H9 (cell line): ENCODE measurements around the gene EDDM3A. TPM values are rescaled to one million over a fixed set of nuclear protein-coding genes. Genes with fewer than 3 reads are reported as not detected.

Experiments
- DNase-seq: peaks from one replicate; pipeline ENCODE4 v3.0.0-alpha.2; 2017
- H2AFZ ChIP-seq: one replicate; pipeline ENCODE4 v1.6.1; 2013; ENCODE audit warnings: mild to moderate bottlenecking, low read length, control low read depth, moderate library complexity
- H2AK5ac ChIP-seq: 2 replicates; pipeline ENCODE4 v1.6.1; 2013; ENCODE audit warnings: low read length, control low read depth, mixed read lengths; ENCODE audit not compliant: insufficient read length
- H2BK120ac ChIP-seq: one replicate; pipeline ENCODE4 v1.6.1; 2013; ENCODE audit warnings: low read depth, mild to moderate bottlenecking, low read length, control low read depth, inconsistent platforms; ENCODE audit not compliant: poor library complexity, severe bottlenecking
- H2BK12ac ChIP-seq: 2 replicates; pipeline ENCODE4 v1.6.1; 2013; ENCODE audit warnings: low read length, control low read depth, mixed read lengths, low read depth; ENCODE audit not compliant: insufficient read length
- H2BK15ac ChIP-seq: 2 replicates; pipeline ENCODE4 v1.6.1; 2013; ENCODE audit warnings: low read depth, low read length, control low read depth
- H2BK20ac ChIP-seq: one replicate; pipeline ENCODE4 v1.6.1; 2013; ENCODE audit warnings: low read depth, mild to moderate bottlenecking, low read length, control low read depth, inconsistent platforms; ENCODE audit not compliant: poor library complexity, severe bottlenecking
- H2BK5ac ChIP-seq: 2 replicates; pipeline ENCODE4 v1.6.1; 2013; ENCODE audit warnings: low read length, control low read depth, mixed read lengths; ENCODE audit not compliant: insufficient read length
- H3K14ac ChIP-seq: 2 replicates; pipeline ENCODE4 v1.6.1; 2013; ENCODE audit warnings: low read length, control low read depth; ENCODE audit not compliant: insufficient read depth
- H3K18ac ChIP-seq: 2 replicates; pipeline ENCODE4 v1.6.1; 2013; ENCODE audit warnings: low read depth, mild to moderate bottlenecking, mixed read lengths, low read length, control low read depth; ENCODE audit not compliant: insufficient read length
- H3K23ac ChIP-seq: 2 replicates; pipeline ENCODE4 v1.6.1; 2013; ENCODE audit warnings: low read length, control low read depth, mixed read lengths, low read depth; ENCODE audit not compliant: insufficient read length
- H3K23me2 ChIP-seq: 2 replicates; pipeline ENCODE4 v1.6.1; 2013; ENCODE audit warnings: low read depth, mild to moderate bottlenecking, mixed read lengths, low read length, control low read depth; ENCODE audit not compliant: insufficient read length, poor library complexity, severe bottlenecking
- H3K27ac ChIP-seq: 2 replicates; pipeline ENCODE4 v1.5.1; 2013; ENCODE audit warnings: low read length, control low read depth, mixed read lengths, low read depth; ENCODE audit not compliant: insufficient read length
- H3K27me3 ChIP-seq: 2 replicates; pipeline ENCODE4 v1.6.1; 2013; ENCODE audit warnings: low read length, control low read depth, inconsistent platforms; ENCODE audit not compliant: insufficient read depth
- H3K4ac ChIP-seq: 2 replicates; pipeline ENCODE4 v1.6.1; 2013; ENCODE audit warnings: low read depth, mild to moderate bottlenecking, control low read depth, inconsistent platforms, low read length, moderate library complexity
- H3K4me1 ChIP-seq: 2 replicates; pipeline ENCODE4 v1.6.1; 2013; ENCODE audit warnings: low read length, control low read depth, inconsistent platforms; ENCODE audit not compliant: insufficient read depth
- H3K4me2 ChIP-seq: 2 replicates; pipeline ENCODE4 v1.6.1; 2013; ENCODE audit warnings: low read length, control low read depth, mixed read lengths; ENCODE audit not compliant: insufficient read length, insufficient read depth
- H3K56ac ChIP-seq: 2 replicates; pipeline ENCODE4 v1.6.1; 2013; ENCODE audit warnings: low read depth, mild to moderate bottlenecking, mixed read lengths, low read length, control low read depth; ENCODE audit not compliant: insufficient read length
- H3K79me1 ChIP-seq: 2 replicates; pipeline ENCODE4 v1.6.1; 2013; ENCODE audit warnings: low read depth, mild to moderate bottlenecking, moderate library complexity, low read length, control low read depth, inconsistent platforms; ENCODE audit not compliant: insufficient read depth, poor library complexity, severe bottlenecking
- H3K79me2 ChIP-seq: 2 replicates; pipeline ENCODE4 v1.6.1; 2013; ENCODE audit warnings: low read length, control low read depth, inconsistent platforms; ENCODE audit not compliant: insufficient read depth
- H3K9ac ChIP-seq: 2 replicates; pipeline ENCODE4 v1.6.1; 2013; ENCODE audit warnings: low read length, control low read depth, mixed read lengths; ENCODE audit not compliant: insufficient read length; ENCODE audit errors: extremely low read depth
- H3K9me3 ChIP-seq: one replicate; pipeline ENCODE4 v1.6.1; 2013; ENCODE audit warnings: low read depth, low read length, inconsistent platforms; ENCODE audit not compliant: control insufficient read depth
- H3T11ph ChIP-seq: one replicate; pipeline ENCODE4 v1.6.1; 2013; ENCODE audit warnings: mild to moderate bottlenecking, low read length, control low read depth, inconsistent platforms
- H4K20me1 ChIP-seq: one replicate; pipeline ENCODE4 v1.6.1; 2013; ENCODE audit not compliant: control insufficient read depth, insufficient read length, insufficient read depth
- H4K5ac ChIP-seq: 2 replicates; pipeline ENCODE4 v1.6.1; 2013; ENCODE audit warnings: low read depth, mild to moderate bottlenecking, mixed read lengths, low read length, control low read depth; ENCODE audit not compliant: insufficient read length
- H4K8ac ChIP-seq: replicated peaks from 2 replicates; pipeline ENCODE4 v1.6.1; 2013; ENCODE audit warnings: low read length, control low read depth, mixed read lengths, low read depth; ENCODE audit not compliant: insufficient read length
- H4K91ac ChIP-seq: 2 replicates; pipeline ENCODE4 v1.6.1; 2013; ENCODE audit warnings: low read depth, mild to moderate bottlenecking, moderate library complexity, mixed read lengths, low read length, control low read depth; ENCODE audit not compliant: insufficient read length
- H3K27ac Mint-ChIP-seq, 3 experiments: 2 replicates in 2 of 3; 3 replicates in 1 of 3; pipeline ENCODE4 v1.8.0; 2020 to 2021; ENCODE audit warnings: mixed read lengths in 3 of 3, mild to moderate bottlenecking in 1 of 3, moderate library complexity in 1 of 3
- H3K27me3 Mint-ChIP-seq: 2 replicates; pipeline ENCODE4 v1.8.0; 2021; ENCODE audit warnings: low read depth, mild to moderate bottlenecking, moderate library complexity, mixed read lengths
- H3K36me3 Mint-ChIP-seq, 3 experiments: 2 replicates in 2 of 3; 3 replicates in 1 of 3; pipeline ENCODE4 v1.8.0; 2020 to 2021; ENCODE audit warnings: low read depth in 3 of 3, mixed read lengths in 3 of 3; ENCODE audit not compliant: insufficient read depth in 1 of 3
- H3K4me1 Mint-ChIP-seq, 2 experiments: 2 replicates each; pipeline ENCODE4 v1.8.0; 2020; ENCODE audit warnings: mixed read lengths in 2 of 2
- H3K4me3 Mint-ChIP-seq, 2 experiments: 2 replicates in 1 of 2; 3 replicates in 1 of 2; pipeline ENCODE4 v1.8.0; 2020 to 2021; ENCODE audit warnings: mild to moderate bottlenecking in 2 of 2, mixed read lengths in 2 of 2, moderate library complexity in 1 of 2
- H3K9me3 Mint-ChIP-seq, 2 experiments: 2 replicates in 1 of 2; 3 replicates in 1 of 2; pipeline ENCODE4 v1.8.0; 2020; ENCODE audit warnings: mild to moderate bottlenecking in 2 of 2, mixed read lengths in 2 of 2, moderate library complexity in 1 of 2
- WGBS: extraction: QIAGEN DNeasy Blood & Tissue Kit; methylation state at CpG from one replicate; pipeline ENCODE4 v1.1.7; 2013; ENCODE audit warnings: missing lambda C conversion rate, low lambda C conversion rate, mixed read lengths; ENCODE audit not compliant: insufficient read length; ENCODE audit errors: extremely low coverage; 5-methylcytosine and 5-hydroxymethylcytosine counted together
- total RNA-seq: library from RNA; stranded (reverse); gene quantifications from 2 replicates; pipeline ENCODE4 v1.2.1, GENCODE V29; 2021
- TF ChIP-seq, protein P1 (sequence below): fragments of 200-600 bp; sonication (generic); conservative IDR thresholded peaks from 3 replicates; pipeline ENCODE4 v1.8.0; 2021; ENCODE audit warnings: antibody characterized with exemption, mild to moderate bottlenecking

EDDM3A gene
- total RNA-seq, 1 experiment from 2014 or later, result not detected

- H4K20me1 ChIP-seq, result no peaks in the 10 kb centered on the region
- no peak overlapping the region for H4K8ac ChIP-seq
- no peak overlapping the region for H3K56ac ChIP-seq
- no peak overlapping the region for H4K5ac ChIP-seq
- no peaks in the 10 kb centered on the region for H3K4me1 ChIP-seq
- H3K4ac ChIP-seq, result no peak overlapping the region
- H4K91ac ChIP-seq, result no peak overlapping the region
- H2AK5ac ChIP-seq, result no peak overlapping the region
- no peak overlapping the region for H3K14ac ChIP-seq
- no peaks in the 10 kb centered on the region for H3K79me2 ChIP-seq
- H2AFZ ChIP-seq, result no peak overlapping the region
- WGBS, result no CpG with 5 or more reads among the region's 3 CpGs
- TF ChIP-seq, protein P1, sequence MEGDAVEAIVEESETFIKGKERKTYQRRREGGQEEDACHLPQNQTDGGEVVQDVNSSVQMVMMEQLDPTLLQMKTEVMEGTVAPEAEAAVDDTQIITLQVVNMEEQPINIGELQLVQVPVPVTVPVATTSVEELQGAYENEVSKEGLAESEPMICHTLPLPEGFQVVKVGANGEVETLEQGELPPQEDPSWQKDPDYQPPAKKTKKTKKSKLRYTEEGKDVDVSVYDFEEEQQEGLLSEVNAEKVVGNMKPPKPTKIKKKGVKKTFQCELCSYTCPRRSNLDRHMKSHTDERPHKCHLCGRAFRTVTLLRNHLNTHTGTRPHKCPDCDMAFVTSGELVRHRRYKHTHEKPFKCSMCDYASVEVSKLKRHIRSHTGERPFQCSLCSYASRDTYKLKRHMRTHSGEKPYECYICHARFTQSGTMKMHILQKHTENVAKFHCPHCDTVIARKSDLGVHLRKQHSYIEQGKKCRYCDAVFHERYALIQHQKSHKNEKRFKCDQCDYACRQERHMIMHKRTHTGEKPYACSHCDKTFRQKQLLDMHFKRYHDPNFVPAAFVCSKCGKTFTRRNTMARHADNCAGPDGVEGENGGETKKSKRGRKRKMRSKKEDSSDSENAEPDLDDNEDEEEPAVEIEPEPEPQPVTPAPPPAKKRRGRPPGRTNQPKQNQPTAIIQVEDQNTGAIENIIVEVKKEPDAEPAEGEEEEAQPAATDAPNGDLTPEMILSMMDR, result no peak
- no peak overlapping the region for H3K23ac ChIP-seq
- no peak overlapping the region for H3K27ac Mint-ChIP-seq
- H3K9me3 ChIP-seq, result no peaks in the 10 kb centered on the region
- DNase-seq, result no peak
- no peaks in the 10 kb centered on the region; the same call in 1 of the 2 replicates for H3K27me3 Mint-ChIP-seq
- peaks cover 2% of the 10 kb centered on the region in 2 experiments for H3K9me3 Mint-ChIP-seq
- no peak overlapping the region for H3K27ac ChIP-seq
- no peak overlapping the region for H3K18ac ChIP-seq
- H3K9ac ChIP-seq, result no peak overlapping the region
- no peaks in the 10 kb centered on the region for H3K23me2 ChIP-seq
- H3K36me3 Mint-ChIP-seq, result peaks cover 0 to 3% (median 2%) of the 10 kb centered on the region in 3 experiments; a peak in 4 of 7 replicates
- H3K4me1 Mint-ChIP-seq, result peaks cover 12 to 15% of the 10 kb centered on the region in 2 experiments
- H2BK12ac ChIP-seq, result no peak overlapping the region
- no peak overlapping the region for H2BK120ac ChIP-seq
- no peak overlapping the region for H3K4me2 ChIP-seq
- no peak overlapping the region for H3T11ph ChIP-seq
- H2BK15ac ChIP-seq, result no peak overlapping the region
- H3K79me1 ChIP-seq, result no peaks in the 10 kb centered on the region
- H2BK20ac ChIP-seq, result no peak overlapping the region
- no peaks in the 10 kb centered on the region for H3K27me3 ChIP-seq
- H3K4me3 Mint-ChIP-seq, result no peak overlapping the region
- no peak overlapping the region for H2BK5ac ChIP-seq
These were observed 879 bp downstream of the EDDM3A start for GRCh38 chr14:20746566-20746965.
